Measurements from ENCODE around the gene KIF6.

GRCh38 chr6:39347206-39347605 is 378.0 kb downstream of the KIF6 start:
- TF ChIP-seq, protein P1, sequence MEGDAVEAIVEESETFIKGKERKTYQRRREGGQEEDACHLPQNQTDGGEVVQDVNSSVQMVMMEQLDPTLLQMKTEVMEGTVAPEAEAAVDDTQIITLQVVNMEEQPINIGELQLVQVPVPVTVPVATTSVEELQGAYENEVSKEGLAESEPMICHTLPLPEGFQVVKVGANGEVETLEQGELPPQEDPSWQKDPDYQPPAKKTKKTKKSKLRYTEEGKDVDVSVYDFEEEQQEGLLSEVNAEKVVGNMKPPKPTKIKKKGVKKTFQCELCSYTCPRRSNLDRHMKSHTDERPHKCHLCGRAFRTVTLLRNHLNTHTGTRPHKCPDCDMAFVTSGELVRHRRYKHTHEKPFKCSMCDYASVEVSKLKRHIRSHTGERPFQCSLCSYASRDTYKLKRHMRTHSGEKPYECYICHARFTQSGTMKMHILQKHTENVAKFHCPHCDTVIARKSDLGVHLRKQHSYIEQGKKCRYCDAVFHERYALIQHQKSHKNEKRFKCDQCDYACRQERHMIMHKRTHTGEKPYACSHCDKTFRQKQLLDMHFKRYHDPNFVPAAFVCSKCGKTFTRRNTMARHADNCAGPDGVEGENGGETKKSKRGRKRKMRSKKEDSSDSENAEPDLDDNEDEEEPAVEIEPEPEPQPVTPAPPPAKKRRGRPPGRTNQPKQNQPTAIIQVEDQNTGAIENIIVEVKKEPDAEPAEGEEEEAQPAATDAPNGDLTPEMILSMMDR (IDR thresholded peaks at IDR 0.05) = no peak
- TF ChIP-seq POLR2A (IDR thresholded peaks at IDR 0.05) (no peak), EP300 (IDR thresholded peaks at IDR 0.05) (no peak), POLR2AphosphoS5 (IDR thresholded peaks at IDR 0.05) (no peak)

Data from gastroesophageal sphincter (tissue), 3 donors.